RWPE1 (cell line): Measurements from ENCODE around the gene CA4.

Experiments
- CTCF ChIA-PET: fragments of 350-600 bp; sonication (Branson Sonifier 250); formaldehyde crosslinking; extraction: SDS; loops from one replicate; lab custom pipeline; 2021; lab: Yijun Ruan, JAX
- POLR2A ChIA-PET: fragments of 400-600 bp; formaldehyde crosslinking; extraction: SDS; loops from one replicate; lab custom pipeline; 2020; ENCODE audit warnings: antibody characterized with exemption; ENCODE audit not compliant: low non-redundant PET; lab: Yijun Ruan, JAX
- DNase-seq: peaks from one replicate; pipeline ENCODE4 v3.0.0; 2012; ENCODE audit warnings: low spot score
- H3K27ac ChIP-seq: fragments of 450-650 bp; 2 replicates; pipeline ENCODE4 v1.5.1; 2017
- CTCF ChIP-seq: fragments of 450-650 bp; conservative IDR thresholded peaks from 2 replicates; pipeline ENCODE4 v1.5.1; 2017; ENCODE audit warnings: low read depth, mild to moderate bottlenecking

CA4 gene

DNA sequence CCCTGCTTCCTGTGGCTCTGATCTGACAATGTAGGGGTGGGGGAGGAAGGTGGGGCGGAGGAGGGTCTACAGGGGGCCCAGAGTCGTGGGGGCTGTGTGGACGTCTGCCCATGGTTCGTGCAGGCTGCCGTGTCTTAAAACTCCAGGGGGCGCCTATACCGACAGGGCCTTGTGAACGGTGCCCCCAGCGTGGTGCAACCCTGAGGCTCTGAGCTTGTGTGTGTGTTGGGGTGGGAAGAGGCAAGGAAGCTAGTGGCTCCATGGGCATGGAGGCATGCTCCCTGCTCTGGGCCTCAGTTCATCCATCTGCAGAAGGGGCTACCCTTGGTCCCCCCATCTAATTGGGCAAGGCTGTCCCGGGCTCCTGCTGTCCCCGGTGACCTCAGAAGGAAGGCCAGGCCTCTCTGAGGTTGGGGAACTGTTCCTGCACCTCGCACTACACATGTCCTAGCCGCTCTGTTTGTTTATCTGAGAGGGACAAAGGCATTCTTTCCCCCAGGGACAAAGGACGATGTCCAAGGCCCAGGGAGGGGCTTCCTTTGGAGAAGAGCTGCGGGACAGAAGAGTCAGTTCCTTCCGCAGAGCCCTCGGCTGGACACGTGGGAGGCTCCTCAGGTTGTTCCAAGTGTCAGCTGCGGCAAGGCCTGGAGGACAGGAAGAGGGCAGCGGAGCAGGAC lies 13.5 kb downstream of the CA4 start:
- H3K27ac ChIP-seq = no peak overlapping the region
- TF ChIP-seq CTCF = no peak
- ChIA-PET CTCF (interaction anchor here (0.5 kb wide), 1 partner anchor 314 kb away, joined by 6 read pairs; no protein-coding TSS in a partner anchor), POLR2A (no interaction called here)
- no peak for DNase-seq

GRCh38 chr17:60164164-60164563 lies 14.4 kb downstream of the CA4 start:
- no peak for DNase-seq
- CTCF ChIA-PET = no interaction called here
- no peak for TF ChIP-seq CTCF
- no peak overlapping the region for H3K27ac ChIP-seq
- POLR2A ChIA-PET = no interaction called here

DNA sequence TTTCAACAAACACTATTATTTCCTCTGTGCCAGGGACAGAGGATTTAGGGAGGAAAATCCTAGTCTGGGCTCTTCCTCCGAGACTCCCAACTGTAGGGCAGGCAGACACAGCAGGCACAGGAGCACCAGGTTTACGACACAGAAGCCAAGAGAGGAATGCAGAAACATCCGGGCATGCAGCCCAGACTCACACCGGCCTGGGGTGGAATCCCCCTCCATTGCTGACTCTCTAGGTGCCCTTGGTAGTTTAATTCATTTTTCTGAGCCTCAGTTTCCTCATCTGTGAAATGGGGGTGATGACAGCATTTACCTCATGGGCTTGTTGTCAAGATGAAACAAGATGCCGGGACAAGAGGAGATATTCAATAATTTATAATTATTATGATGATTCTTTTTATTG lies 14.9 kb downstream of the CA4 start:
- no peak for TF ChIP-seq CTCF
- no peak for DNase-seq
- CTCF ChIA-PET = no interaction called here
- no peak overlapping the region for H3K27ac ChIP-seq
- POLR2A ChIA-PET = no interaction called here

DNA sequence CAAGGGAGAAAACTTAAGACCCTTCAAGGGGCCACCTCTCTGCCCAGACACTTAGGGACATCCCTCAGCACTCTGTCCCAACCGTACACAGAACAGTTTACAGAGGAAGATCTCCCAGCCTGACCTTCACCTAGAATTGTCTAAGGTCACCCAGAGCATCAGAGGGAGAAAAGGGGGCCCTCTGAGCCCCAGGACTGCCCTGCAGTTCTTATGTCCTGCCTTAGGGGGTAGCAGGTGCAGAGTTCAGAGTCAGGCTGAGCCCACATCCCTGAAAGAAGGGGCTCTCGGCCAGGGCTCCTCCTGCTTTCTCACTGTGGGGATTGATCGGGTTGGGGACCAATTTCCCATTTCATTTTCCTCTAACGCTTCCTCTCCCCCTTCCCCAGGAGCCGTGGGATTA lies 15.4 kb downstream of the CA4 start:
- ChIA-PET CTCF (no interaction called here), POLR2A (no interaction called here)
- no peak for TF ChIP-seq CTCF
- no peak for DNase-seq
- H3K27ac ChIP-seq = no peak overlapping the region

DNA sequence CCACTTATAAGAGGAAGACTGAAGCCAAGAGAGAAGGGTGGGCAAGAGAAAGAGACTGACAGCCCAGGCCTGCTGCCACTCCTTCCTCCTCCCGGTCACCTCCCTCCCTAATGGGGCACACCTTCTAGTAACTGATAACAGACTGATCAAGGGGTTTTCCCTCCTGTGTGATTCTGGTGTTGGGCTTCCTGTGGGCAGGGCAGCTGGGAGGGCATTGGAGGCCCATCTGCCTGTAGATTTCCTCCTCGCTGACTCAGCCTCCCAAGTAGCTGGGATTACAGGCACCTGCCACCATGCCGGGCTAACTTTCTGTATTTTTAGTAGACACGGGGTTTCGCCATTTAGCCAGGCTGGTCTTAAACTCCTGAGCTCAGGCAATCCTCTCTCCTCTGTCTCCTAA lies 16.2 kb downstream of the CA4 start:
- POLR2A ChIA-PET = no interaction called here
- no peak for DNase-seq
- CTCF ChIA-PET = no interaction called here
- no peak for TF ChIP-seq CTCF
- H3K27ac ChIP-seq = no peak overlapping the region

- DNase-seq = no peak
- H3K27ac ChIP-seq = no peak overlapping the region
- ChIA-PET CTCF (no interaction called here), POLR2A (no interaction called here)
- TF ChIP-seq CTCF = no peak
Measured at GRCh38 chr17:60167065-60167741, 17.4 kb downstream of the CA4 start.
